GM12874 (cell line): ENCODE results near the gene ALCAM.

Experiments used
- CTCF ChIP-seq: IDR thresholded peaks from 2 replicates; pipeline ENCODE4 v1.5.1; 2011; ENCODE audit warnings: low read depth, mild to moderate bottlenecking, control low read depth, low read length, moderate library complexity; ENCODE audit not compliant: insufficient read depth

ALCAM gene

GRCh38 chr3:105582015-105582414, 215.3 kb downstream of the ALCAM start:
- TF ChIP-seq CTCF, result no peak

- TF ChIP-seq CTCF, result no peak
Measured at GRCh38 chr3:105584003-105584790, 217.5 kb downstream of the ALCAM start.

- no peak for TF ChIP-seq CTCF
Measured at GRCh38 chr3:105593315-105593714, 226.6 kb downstream of the ALCAM start.

GRCh38 chr3:105594219-105594618, 227.5 kb downstream of the ALCAM start:
- no peak for TF ChIP-seq CTCF

- no peak for TF ChIP-seq CTCF
Measured at GRCh38 chr3:105598042-105598796, 231.5 kb downstream of the ALCAM start.

- no peak for TF ChIP-seq CTCF
Measured at GRCh38 chr3:105599350-105599749, 232.6 kb downstream of the ALCAM start.

GRCh38 chr3:105606016-105606415, 239.3 kb downstream of the ALCAM start:
- no peak for TF ChIP-seq CTCF
